HepG2 (cell line): Measurements from ENCODE around the gene PRELID2. TPM values are rescaled to one million over a fixed set of nuclear protein-coding genes. Genes with fewer than 3 reads are reported as not detected.

Source experiments
- BRF2 ChIP-seq: sonication (generic); formaldehyde crosslinking; IDR thresholded peaks from 2 replicates; pipeline ENCODE4 v1.8.1; 2022; ENCODE audit warnings: mild to moderate bottlenecking, missing genetic modification reagents
- CEBPB ChIP-seq: IDR thresholded peaks from 2 replicates; pipeline ENCODE4 v1.6.1; 2011; ENCODE audit warnings: low read depth, low read length, improper control_type of control experiment, borderline replicate concordance
- GATAD2A ChIP-seq: IDR thresholded peaks from 2 replicates; pipeline ENCODE4 v1.6.1; 2016
- HCFC1 ChIP-seq: fragments of 150-350 bp; IDR thresholded peaks from 2 replicates; pipeline ENCODE4 v1.6.1; 2014; ENCODE audit warnings: low read depth, low read length
- HMG20A ChIP-seq: IDR thresholded peaks from 2 replicates; pipeline ENCODE4 v1.6.1; 2016; ENCODE audit warnings: borderline replicate concordance
- HOXA3 ChIP-seq: sonication (generic); formaldehyde crosslinking; IDR thresholded peaks from 2 replicates; pipeline ENCODE4 v1.5.0; 2020; ENCODE audit warnings: missing genetic modification reagents
- NCOA5 ChIP-seq: sonication (generic); formaldehyde crosslinking; IDR thresholded peaks from 2 replicates; pipeline ENCODE4 v1.4.0; 2020; ENCODE audit warnings: missing genetic modification reagents
- PLRG1 ChIP-seq: fragments of 450-650 bp; conservative IDR thresholded peaks from 2 replicates; pipeline ENCODE4 v1.6.1; 2016
- RCOR2 ChIP-seq: IDR thresholded peaks from 2 replicates; pipeline ENCODE4 v1.6.1; 2016; ENCODE audit warnings: missing biosample characterization, missing genetic modification reagents
- RELA ChIP-seq: sonication (generic); formaldehyde crosslinking; IDR thresholded peaks from 2 replicates; pipeline ENCODE4 v1.4.0; 2020; ENCODE audit warnings: missing genetic modification reagents
- SIX1 ChIP-seq: sonication (generic); formaldehyde crosslinking; IDR thresholded peaks from 2 replicates; pipeline ENCODE4 v1.4.0; 2020; ENCODE audit warnings: missing genetic modification reagents, borderline replicate concordance
- SMARCC2 ChIP-seq: fragments of 450-650 bp; IDR thresholded peaks from 2 replicates; pipeline ENCODE4 v1.6.1; 2017; ENCODE audit warnings: antibody characterized with exemption, mild to moderate bottlenecking
- SOX13 ChIP-seq, 3 experiments: fragments of 450-650 bp in 1 of 3; sonication (generic) in 1 of 3; formaldehyde crosslinking in 1 of 3; IDR thresholded peaks in 2 of 3; conservative IDR thresholded peaks in 1 of 3; 2 replicates each; pipeline versions ENCODE4 v1.5.0 to v1.6.1; 2016 to 2020; ENCODE audit warnings: antibody characterized with exemption in 1 of 3, mild to moderate bottlenecking in 1 of 3, missing compliant biosample characterization in 1 of 3, missing genetic modification reagents in 1 of 3, moderate library complexity in 1 of 3
- TCF7L2 ChIP-seq: IDR thresholded peaks from 2 replicates; pipeline ENCODE4 v1.6.1; 2011; ENCODE audit warnings: mild to moderate bottlenecking, low read depth, low read length, moderate library complexity
- ZFP90 ChIP-seq: sonication (generic); formaldehyde crosslinking; IDR thresholded peaks from 2 replicates; pipeline ENCODE4 v1.8.0; 2022; ENCODE audit warnings: missing genetic modification reagents, mild to moderate bottlenecking, inconsistent platforms, borderline replicate concordance
- ZNF121 ChIP-seq: sonication (generic); formaldehyde crosslinking; IDR thresholded peaks from 2 replicates; pipeline ENCODE4 v1.5.0; 2020; ENCODE audit warnings: mild to moderate bottlenecking, missing genetic modification reagents
- ZNF136 ChIP-seq: sonication (generic); formaldehyde crosslinking; IDR thresholded peaks from 2 replicates; pipeline ENCODE4 v1.8.1; 2022; ENCODE audit warnings: low read depth, mild to moderate bottlenecking, moderate library complexity, missing genetic modification reagents
- ZNF557 ChIP-seq: sonication (generic); formaldehyde crosslinking; IDR thresholded peaks from 2 replicates; pipeline ENCODE4 v1.4.0; 2020; ENCODE audit warnings: missing genetic modification reagents
- ZNF567 ChIP-seq: sonication (generic); formaldehyde crosslinking; IDR thresholded peaks from 2 replicates; pipeline ENCODE4 v1.8.1; 2023; ENCODE audit warnings: mild to moderate bottlenecking, missing genetic modification reagents, borderline replicate concordance
- ZNF691 ChIP-seq: sonication (generic); formaldehyde crosslinking; IDR thresholded peaks from 2 replicates; pipeline ENCODE4 v1.4.0; 2020; ENCODE audit warnings: missing genetic modification reagents, low read depth, mild to moderate bottlenecking, borderline replicate concordance
- ZNF879 ChIP-seq: sonication (generic); formaldehyde crosslinking; IDR thresholded peaks from 2 replicates; pipeline ENCODE4 v1.8.1; 2023; ENCODE audit warnings: missing genetic modification reagents
- polyA plus RNA-seq, 8 experiments: library from polyadenylated mRNA; depleted of rRNA in 3 of 8; stranded (reverse) in 7 of 8; unstranded in 1 of 8; fragments of >200 nt; fragmentation: Illumina TruSeq in 4 of 8; extraction: Trizol in 4 of 8; gene quantifications; 2 replicates each; pipeline versions ENCODE4 v1.2.1 to v1.2.3, GENCODE V29; 2011 to 2016; ENCODE audit warnings: low read depth in 4 of 8, missing spikeins in 1 of 8, mixed read lengths in 1 of 8; ENCODE audit not compliant: insufficient read depth in 1 of 8
- total RNA-seq, 5 experiments: library from RNA; depleted of rRNA; stranded (reverse); fragments of >200 nt; fragmentation: Illumina TruSeq; extraction: Trizol; gene quantifications; 2 replicates each; pipeline ENCODE4 v1.2.3, GENCODE V29; 2016; ENCODE audit warnings: low read depth in 1 of 5

The PRELID2 gene
- total and polyA plus RNA-seq, 2 of the 13 experiments (the other 11 are each of a cell fraction or from before 2014, with no cell fraction given): 10.0 to 22.9 TPM

- no peak for TF ChIP-seq ZNF691 (CRISPR knock-in tag)
- TF ChIP-seq ZNF136 (CRISPR knock-in tag): no peak
- no peak for TF ChIP-seq PLRG1
- TF ChIP-seq ZFP90 (CRISPR knock-in tag): no peak
- peak; percentile 44; the same call in 1 of the 2 replicates for TF ChIP-seq GATAD2A
- no peak for TF ChIP-seq RELA (CRISPR knock-in tag)
- TF ChIP-seq CEBPB: peak; percentile 56; the same call in 1 of the 2 replicates
- no peak for TF ChIP-seq BRF2 (CRISPR knock-in tag)
- no peak for TF ChIP-seq SOX13 (IDR thresholded peaks at IDR 0.05)
- peak in 1 of 2 experiments; percentile 22; a peak in 1 of 4 replicates for TF ChIP-seq SOX13 (CRISPR knock-in tag; conservative IDR thresholded peaks at IDR 0.05 in 1 of 2, IDR thresholded peaks at IDR 0.05 in 1 of 2)
- TF ChIP-seq HCFC1: no peak
- no peak for TF ChIP-seq SMARCC2
- no peak for TF ChIP-seq TCF7L2
- no peak for TF ChIP-seq HOXA3 (CRISPR knock-in tag)
- no peak for TF ChIP-seq ZNF121 (CRISPR knock-in tag)
- peak; percentile 19; the same call in 1 of the 2 replicates for TF ChIP-seq HMG20A (CRISPR knock-in tag)
- no peak for TF ChIP-seq NCOA5 (CRISPR knock-in tag)
- no peak for TF ChIP-seq SIX1 (CRISPR knock-in tag)
- no peak for TF ChIP-seq ZNF879 (CRISPR knock-in tag)
- TF ChIP-seq ZNF567 (CRISPR knock-in tag): no peak
- TF ChIP-seq ZNF557: no peak
- TF ChIP-seq RCOR2 (CRISPR knock-in tag): 0 out of 2 replicates have a peak, but pooled peaks have one; percentile 25
- TF ChIP-seq, all 625 proteins: peak for 8
These were observed 59.2 kb downstream of the PRELID2 start (continued) for GRCh38 chr5:145775893-145776444.
